Lower lobe of right lung (tissue), 2 donors: ENCODE data around the gene CEBPG. TPM values are rescaled to one million over a fixed set of nuclear protein-coding genes. Genes with fewer than 3 reads are reported as not detected.

Experiments used
- ATAC-seq, 2 donors: fragments of 200-7000 bp; cut with Tn5 transposase; one replicate each; pipeline ENCODE4 v1.9.1; 2020 to 2022; ENCODE audit warnings: mild to moderate bottlenecking in 2 of 2, moderate library complexity in 2 of 2
- DNase-seq: peaks from one replicate; pipeline ENCODE4 v3.0.0-alpha.2; 2020
- H3K27ac ChIP-seq: fragments of 200-600 bp; one replicate; pipeline ENCODE4 v1.8.0; 2022
- H3K27me3 ChIP-seq: fragments of 200-600 bp; one replicate; pipeline ENCODE4 v1.8.0; 2022; ENCODE audit warnings: low read depth
- H3K36me3 ChIP-seq: fragments of 200-600 bp; one replicate; pipeline ENCODE4 v1.8.0; 2022; ENCODE audit warnings: mild to moderate bottlenecking
- H3K4me1 ChIP-seq: fragments of 200-600 bp; one replicate; pipeline ENCODE4 v1.8.0; 2022
- H3K4me3 ChIP-seq: fragments of 200-600 bp; one replicate; pipeline ENCODE4 v1.8.0; 2022; ENCODE audit warnings: mild to moderate bottlenecking
- H3K9me3 ChIP-seq: fragments of 200-600 bp; one replicate; pipeline ENCODE4 v1.8.0; 2022
- CTCF ChIP-seq: fragments of 200-600 bp; IDR thresholded peaks from one replicate; pipeline ENCODE4 v1.8.0; 2022; ENCODE audit warnings: antibody characterized with exemption, mild to moderate bottlenecking
- intact Hi-C: fragments of 100-400 bp; cut with DNase I; formaldehyde crosslinking; loops from one replicate; pipeline ENCODE4 v1.11.0; 2022
- total RNA-seq: library from RNA; stranded (reverse); fragmentation: NEBNext Ultra II Directional; extraction: Animal tissue kit (Norgen Biotek cat#: 25700); gene quantifications from one replicate; pipeline ENCODE4 v1.2.1, GENCODE V29; 2021
- donor health status: DM: no; HTN: yes; CAD: no; lungs with severe emphysema.

Gene CEBPG
- total RNA-seq, 1 donor from 2014 or later = 29.6 TPM

GRCh38 chr19:33393286-33394005 lies 19.9 kb downstream of the CEBPG start:
- H3K27ac ChIP-seq = no peak overlapping the region
- H3K27me3 ChIP-seq = no peaks in the 10 kb centered on the region
- intact Hi-C loops = no loop called here
- H3K4me1 ChIP-seq = peaks cover 72% of the 10 kb centered on the region
- no peak overlapping the region for H3K4me3 ChIP-seq
- no peak for TF ChIP-seq CTCF
- DNase-seq (peak; percentile 43), ATAC-seq (no peak)
- no peaks in the 10 kb centered on the region for H3K9me3 ChIP-seq
- no peaks in the 10 kb centered on the region for H3K36me3 ChIP-seq

- no peak overlapping the region for H3K4me3 ChIP-seq
Measured at GRCh38 chr19:33394006-33394722, 20.7 kb downstream of the CEBPG start.

GRCh38 chr19:33394723-33395560 lies 21.4 kb downstream of the CEBPG start:
- peak; percentile 44 for DNase-seq
- TF ChIP-seq CTCF = no peak
- H3K9me3 ChIP-seq = no peaks in the 10 kb centered on the region
- H3K4me3 ChIP-seq = no peak overlapping the region
- no peak for ATAC-seq
- no peak overlapping the region for H3K27ac ChIP-seq
- intact Hi-C loops = no loop called here
- no peaks in the 10 kb centered on the region for H3K27me3 ChIP-seq
- peaks cover 6% of the 10 kb centered on the region for H3K36me3 ChIP-seq
- peaks cover 57% of the 10 kb centered on the region for H3K4me1 ChIP-seq

More at GRCh38 chr19:33394006-33394722, 20.7 kb downstream of the CEBPG start:
- Histone ChIP-seq H3K9me3 (no peaks in the 10 kb centered on the region), H3K27me3 (no peaks in the 10 kb centered on the region), H3K27ac (peak overlapping the region; percentile 41), H3K4me1 (peaks cover 64% of the 10 kb centered on the region), H3K36me3 (peaks cover 1% of the 10 kb centered on the region)
- no peak for TF ChIP-seq CTCF
- peak; percentile 24 to 31 for ATAC-seq
- intact Hi-C loops = no loop called here
- DNase-seq = peak; percentile 63

GRCh38 chr19:33395561-33396550 lies 22.3 kb downstream of the CEBPG start:
- Histone ChIP-seq H3K9me3 (no peaks in the 10 kb centered on the region), H3K36me3 (peaks cover 6% of the 10 kb centered on the region), H3K27me3 (no peaks in the 10 kb centered on the region), H3K27ac (no peak overlapping the region), H3K4me3 (no peak overlapping the region), H3K4me1 (peaks cover 48% of the 10 kb centered on the region)
- TF ChIP-seq CTCF = no peak
- DNase-seq = peak; percentile 72
- peak; percentile 6 to 26 for ATAC-seq
- intact Hi-C loops = no loop called here
